ENCODE data around the gene TNNI3K. TPM values are rescaled to one million over a fixed set of nuclear protein-coding genes. Genes with fewer than 3 reads are reported as not detected.

Gene TNNI3K
- total RNA-seq, 1 experiment from 2014 or later = not detected

DNA sequence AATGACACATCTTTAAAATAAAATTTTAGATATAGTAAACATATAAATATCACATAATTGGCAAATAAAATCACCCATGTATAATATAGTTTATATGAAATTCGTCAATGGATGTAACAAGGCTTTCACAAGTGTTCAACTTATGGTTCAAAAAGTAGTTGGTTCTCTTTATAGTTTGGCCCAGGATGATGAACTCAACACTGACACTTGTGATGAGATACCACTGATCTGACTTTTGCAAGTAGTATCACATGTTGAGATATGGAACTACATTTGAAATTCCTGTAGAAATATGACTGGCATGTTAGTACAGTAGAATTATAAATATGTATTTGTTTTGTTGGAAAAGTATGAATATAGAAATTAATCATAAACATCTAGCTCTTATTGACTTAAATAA is 1.8 kb downstream of the TNNI3K start:
- no peaks in the 10 kb centered on the region for H3K36me3 Mint-ChIP-seq (ENCODE audit: insufficient read depth in 1 of 3, low read depth in 3 of 3)
- no peak overlapping the region for H3K4me2 ChIP-seq (ENCODE audit: insufficient read depth, insufficient read length, low read length)

More for the DNA sequence above, 1.8 kb downstream of the TNNI3K start:
- Histone ChIP-seq H3K4me1 (ENCODE audit: insufficient read depth, low read length) (no peaks in the 10 kb centered on the region), H2BK5ac (ENCODE audit: insufficient read length, low read length) (no peak overlapping the region), H2BK15ac (ENCODE audit: low read depth, low read length) (no peak overlapping the region), H2BK20ac (ENCODE audit: low read depth, low read length, poor library complexity, severe bottlenecking) (no peak overlapping the region), H3K4ac (ENCODE audit: low read depth, low read length) (no peak overlapping the region), H4K91ac (ENCODE audit: insufficient read length, low read depth, low read length) (no peak overlapping the region), H2BK120ac (ENCODE audit: low read depth, low read length, poor library complexity, severe bottlenecking) (no peak overlapping the region), H2AK5ac (ENCODE audit: insufficient read length, low read length) (no peak overlapping the region), H3K9me3 (ENCODE audit: control insufficient read depth, low read depth, low read length) (no peaks in the 10 kb centered on the region), H4K20me1 (ENCODE audit: control insufficient read depth, insufficient read depth, insufficient read length) (no peaks in the 10 kb centered on the region), H2BK12ac (ENCODE audit: insufficient read length, low read depth, low read length) (no peak overlapping the region), H3K23ac (ENCODE audit: insufficient read length, low read depth, low read length) (no peak overlapping the region), H4K5ac (ENCODE audit: insufficient read length, low read depth, low read length) (no peak overlapping the region), H3K27me3 (ENCODE audit: insufficient read depth, low read length) (no peaks in the 10 kb centered on the region), H4K8ac (replicated peaks; ENCODE audit: insufficient read length, low read depth, low read length) (no peak overlapping the region), H3K79me2 (ENCODE audit: insufficient read depth, low read length) (no peaks in the 10 kb centered on the region), H2AFZ (ENCODE audit: low read length) (no peak overlapping the region), H3K79me1 (ENCODE audit: insufficient read depth, low read depth, low read length, poor library complexity, severe bottlenecking) (no peaks in the 10 kb centered on the region), H3K56ac (ENCODE audit: insufficient read length, low read depth, low read length) (no peak overlapping the region), H3K9ac (ENCODE audit: extremely low read depth, insufficient read length, low read length) (no peak overlapping the region), H3T11ph (ENCODE audit: low read length) (no peak overlapping the region), H3K27ac (ENCODE audit: insufficient read length, low read depth, low read length) (no peak overlapping the region), H3K14ac (ENCODE audit: insufficient read depth, low read length) (no peak overlapping the region), H3K18ac (ENCODE audit: insufficient read length, low read depth, low read length) (no peak overlapping the region), H3K23me2 (ENCODE audit: insufficient read length, low read depth, low read length, poor library complexity, severe bottlenecking) (no peaks in the 10 kb centered on the region)
- H3K27me3 Mint-ChIP-seq (ENCODE audit: low read depth) = peaks cover 14% of the 10 kb centered on the region
- no peak overlapping the region for H3K4me3 Mint-ChIP-seq
- no CpG with 5 or more reads among the region's 1 CpG for WGBS (ENCODE audit: extremely low coverage, insufficient read length, low lambda C conversion rate)
- no peak for DNase-seq
- H3K4me1 Mint-ChIP-seq = no peaks in the 10 kb centered on the region
- no peaks in the 10 kb centered on the region for H3K9me3 Mint-ChIP-seq
- TF ChIP-seq, protein P1, sequence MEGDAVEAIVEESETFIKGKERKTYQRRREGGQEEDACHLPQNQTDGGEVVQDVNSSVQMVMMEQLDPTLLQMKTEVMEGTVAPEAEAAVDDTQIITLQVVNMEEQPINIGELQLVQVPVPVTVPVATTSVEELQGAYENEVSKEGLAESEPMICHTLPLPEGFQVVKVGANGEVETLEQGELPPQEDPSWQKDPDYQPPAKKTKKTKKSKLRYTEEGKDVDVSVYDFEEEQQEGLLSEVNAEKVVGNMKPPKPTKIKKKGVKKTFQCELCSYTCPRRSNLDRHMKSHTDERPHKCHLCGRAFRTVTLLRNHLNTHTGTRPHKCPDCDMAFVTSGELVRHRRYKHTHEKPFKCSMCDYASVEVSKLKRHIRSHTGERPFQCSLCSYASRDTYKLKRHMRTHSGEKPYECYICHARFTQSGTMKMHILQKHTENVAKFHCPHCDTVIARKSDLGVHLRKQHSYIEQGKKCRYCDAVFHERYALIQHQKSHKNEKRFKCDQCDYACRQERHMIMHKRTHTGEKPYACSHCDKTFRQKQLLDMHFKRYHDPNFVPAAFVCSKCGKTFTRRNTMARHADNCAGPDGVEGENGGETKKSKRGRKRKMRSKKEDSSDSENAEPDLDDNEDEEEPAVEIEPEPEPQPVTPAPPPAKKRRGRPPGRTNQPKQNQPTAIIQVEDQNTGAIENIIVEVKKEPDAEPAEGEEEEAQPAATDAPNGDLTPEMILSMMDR (conservative IDR thresholded peaks at IDR 0.05) = no peak
- H3K27ac Mint-ChIP-seq = no peak overlapping the region
